CD4-positive, alpha-beta T cell treated with Interleukin-1 beta for 1 hour (primary cell): ENCODE measurements around the gene IQSEC3.
A peak's percentile ranks its signal among the peaks of the same experiment; 100 is the strongest.
"Not testable (repeated sequence)": the region's sequence is repeated elsewhere in the genome, so short reads cannot be mapped to it uniquely, and the experiment has no call there.

Experiments used
- DNase-seq, 2 donors: peaks; one replicate each; pipeline ENCODE4 v3.0.0-alpha.2; 2020 to 2022

IQSEC3 gene

DNA sequence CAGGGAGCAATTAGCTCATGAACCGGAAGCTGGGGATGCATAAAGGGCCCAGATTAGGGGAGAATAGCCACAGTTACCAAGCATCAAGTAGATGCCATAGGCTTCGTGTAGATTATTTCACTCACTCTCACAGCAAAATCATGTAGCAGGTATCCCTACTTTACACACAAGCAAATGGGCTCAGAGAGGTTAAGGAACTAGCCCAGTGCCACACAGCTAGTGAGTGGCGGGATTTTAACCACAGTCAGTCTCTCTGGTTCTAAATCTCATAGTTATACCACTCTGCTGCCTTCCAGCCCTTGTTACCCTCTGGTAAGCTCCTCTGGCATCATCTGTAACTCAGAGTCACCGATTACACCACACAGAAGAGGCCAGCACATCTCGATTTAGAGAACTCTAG is 49.0 kb downstream of the IQSEC3 start:
- no peak for DNase-seq

DNA sequence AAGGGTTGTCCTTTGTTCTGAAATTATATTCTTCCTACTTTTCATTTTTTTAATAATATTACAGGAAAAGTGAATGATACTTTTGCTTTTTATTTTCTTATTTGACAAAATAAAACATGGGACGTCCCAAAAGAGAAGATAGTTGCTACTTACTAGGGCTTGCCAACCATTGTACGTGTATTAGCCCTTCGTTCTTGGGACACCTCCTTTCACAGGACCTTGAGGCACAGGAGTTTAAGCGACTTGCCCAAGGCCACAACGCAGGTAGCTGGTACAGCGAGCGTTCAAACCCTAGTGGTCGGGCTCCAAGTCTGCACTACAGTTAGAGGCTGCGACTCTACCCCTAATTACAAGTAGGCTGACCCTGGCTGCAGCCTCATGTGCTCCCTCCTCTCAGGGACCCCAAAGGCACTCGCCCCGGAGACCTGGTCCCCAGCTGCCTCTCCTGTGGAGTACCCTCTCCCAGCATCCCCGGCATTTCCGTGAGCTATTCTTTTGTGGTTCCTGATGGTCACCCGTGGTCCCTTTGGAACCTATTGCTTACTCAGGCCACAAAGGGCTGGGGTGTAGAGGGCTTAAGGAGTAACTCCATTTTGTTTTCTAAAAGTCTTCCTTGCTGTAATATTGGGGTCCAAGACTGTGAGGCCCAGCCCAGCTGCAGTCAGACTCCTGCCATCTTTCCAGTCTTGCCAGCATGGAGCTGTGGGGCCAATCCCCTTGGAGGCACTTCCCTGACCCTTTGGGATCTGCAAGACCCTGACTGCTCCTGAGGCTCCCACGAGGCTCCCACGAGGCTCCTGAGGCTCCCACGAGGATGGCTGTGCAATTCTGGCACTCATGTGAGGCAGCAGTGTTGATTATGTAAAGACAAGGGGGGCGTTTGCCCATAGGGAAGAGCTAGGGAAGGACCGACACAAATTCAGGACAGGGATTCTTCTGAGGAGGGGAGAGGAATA is 49.7 kb downstream of the IQSEC3 start:
- DNase-seq = no peak

DNA sequence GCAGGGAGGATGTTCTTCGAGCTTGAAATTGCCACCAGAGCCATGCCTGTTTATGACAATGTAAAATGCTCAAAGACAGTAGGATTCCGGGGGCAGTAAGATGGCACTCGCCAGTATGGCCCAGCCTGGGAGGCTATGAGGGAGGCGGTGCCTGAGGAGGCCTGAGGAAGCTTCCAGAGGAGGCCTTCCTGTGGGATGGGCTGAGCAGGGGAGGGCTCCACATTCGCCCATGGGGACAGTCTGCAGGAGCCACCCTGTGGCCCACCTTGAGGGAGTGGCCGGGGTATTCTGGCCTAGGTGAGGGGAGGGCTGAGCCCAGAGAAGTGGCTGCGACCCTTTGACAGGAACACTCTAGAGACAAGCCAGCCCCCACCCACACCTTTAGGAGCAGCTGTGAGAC is 50.7 kb downstream of the IQSEC3 start:
- DNase-seq = no peak

DNA sequence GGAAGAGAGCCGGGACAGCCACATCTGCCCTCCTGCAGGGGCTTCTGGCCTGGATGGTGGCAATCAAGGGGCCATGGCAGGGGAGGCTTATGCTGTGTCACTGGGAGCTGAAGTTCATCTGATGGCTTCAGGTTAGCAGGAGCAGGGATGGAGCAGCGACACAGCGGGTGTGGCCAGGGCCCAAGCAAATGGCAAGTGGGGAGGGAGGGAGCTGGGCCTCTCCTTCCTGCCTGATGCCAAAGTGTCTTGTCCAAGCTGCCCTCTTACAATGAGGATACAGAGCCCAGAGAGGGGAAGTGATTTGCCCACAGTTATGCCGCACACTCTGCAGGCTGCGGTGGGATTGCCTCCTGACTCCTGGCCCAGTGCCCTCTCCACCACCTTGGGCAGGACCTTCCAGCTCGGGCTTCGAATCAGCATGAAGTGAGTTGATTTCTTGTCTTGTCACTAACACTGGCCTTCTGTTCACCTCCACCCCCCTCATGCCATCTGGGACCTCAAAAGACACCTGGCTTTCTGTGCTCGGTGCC is 51.3 kb downstream of the IQSEC3 start:
- no peak for DNase-seq

DNA sequence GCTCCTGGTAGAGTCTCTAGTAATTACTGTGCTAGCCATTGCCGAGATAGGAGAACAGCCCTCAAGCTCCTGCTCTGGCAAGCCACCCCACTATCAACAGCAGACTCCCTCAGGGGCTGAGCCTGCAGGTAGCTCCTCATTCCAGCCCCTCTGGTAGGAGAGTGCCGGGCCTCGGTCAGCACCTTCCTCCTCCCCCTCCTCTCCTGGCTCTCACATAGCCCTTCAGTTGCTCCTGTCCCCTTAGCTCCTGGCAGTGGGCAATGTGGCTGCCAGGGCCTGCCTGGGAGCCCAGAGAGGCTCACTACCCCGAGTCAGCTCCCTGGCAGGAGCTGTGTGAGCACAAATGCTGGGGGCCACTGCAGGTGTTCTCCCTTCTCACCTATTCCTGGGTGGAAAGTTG is 52.0 kb downstream of the IQSEC3 start:
- no peak for DNase-seq

DNA sequence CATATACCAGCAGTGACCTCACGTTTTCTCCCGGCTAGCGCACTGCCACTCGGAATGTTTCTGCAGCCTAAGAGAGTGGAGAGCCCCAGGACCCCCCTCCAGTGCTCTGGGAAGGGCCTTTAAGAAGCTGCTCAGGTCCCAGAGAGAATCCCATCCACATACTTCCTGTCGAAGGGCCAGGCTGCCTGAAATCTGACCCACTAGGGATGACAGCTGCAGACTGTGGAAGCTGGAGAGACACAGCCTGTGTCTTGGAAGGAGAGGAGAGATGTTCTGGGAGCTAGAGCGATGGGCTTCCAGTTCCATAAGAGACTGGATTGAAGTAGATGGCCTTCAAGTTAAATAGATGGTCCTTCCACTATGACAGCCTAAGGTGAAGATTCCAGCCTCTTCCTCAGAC is 54.4 kb downstream of the IQSEC3 start:
- DNase-seq = no peak

DNA sequence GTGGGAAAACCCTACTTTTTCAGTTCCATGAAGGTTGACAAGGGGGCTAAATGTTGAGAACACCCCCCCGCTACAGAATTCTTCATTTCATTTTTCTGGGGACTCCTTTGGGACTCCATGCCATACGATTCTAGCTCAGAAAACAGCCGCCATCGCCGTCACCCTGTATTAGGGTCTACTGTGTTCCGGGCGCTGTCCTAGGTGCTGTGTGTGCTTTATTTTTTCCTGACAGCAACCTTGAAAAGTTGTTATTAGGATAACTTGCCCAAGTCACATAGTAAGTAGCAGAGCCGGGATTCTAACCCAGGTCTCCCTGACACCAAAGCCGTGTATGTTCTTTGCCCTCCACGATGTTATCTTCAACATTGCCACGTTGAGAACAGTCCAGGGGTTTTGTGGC is 55.1 kb downstream of the IQSEC3 start:
- DNase-seq = no peak

DNA sequence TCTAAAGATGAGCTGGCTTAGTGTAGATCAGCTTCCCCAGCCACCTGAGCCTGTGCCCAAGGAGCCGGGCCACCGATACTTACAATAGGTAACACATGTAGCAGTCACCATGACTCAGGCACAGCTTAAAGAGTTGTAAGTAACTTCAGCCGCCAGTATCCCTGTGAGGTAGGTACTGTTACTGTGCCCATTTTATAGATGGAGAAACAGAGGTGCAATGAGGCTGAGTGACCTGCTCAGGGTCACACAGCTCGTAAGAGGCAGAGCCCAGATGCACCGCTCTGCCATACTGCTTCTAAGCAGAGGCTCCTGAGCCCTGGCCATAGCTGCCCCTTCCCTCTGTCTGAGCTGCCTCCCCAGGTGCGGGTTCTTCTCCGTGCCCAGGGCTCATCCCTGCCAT is 58.5 kb downstream of the IQSEC3 start:
- DNase-seq = no peak

DNA sequence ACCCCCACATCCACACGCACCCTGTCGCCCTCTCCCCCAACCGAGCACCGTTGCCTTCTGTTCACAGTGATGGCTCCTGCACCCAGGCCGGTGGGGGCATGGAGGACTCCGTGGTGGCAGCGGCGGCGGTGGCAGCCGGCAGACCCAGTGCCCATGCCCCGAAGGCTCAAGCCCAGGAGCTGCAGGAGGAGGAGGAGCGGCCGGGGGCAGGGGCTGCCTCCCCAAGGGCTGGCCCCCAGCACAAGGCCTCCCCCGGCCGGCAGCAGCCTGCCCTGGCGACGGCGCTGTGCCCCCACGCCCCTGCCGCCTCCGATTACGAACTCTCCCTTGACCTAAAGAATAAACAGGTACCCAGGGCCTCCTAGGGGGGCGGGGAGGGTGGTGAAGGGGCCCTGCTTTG is 59.0 kb downstream of the IQSEC3 start:
- DNase-seq = no peak

DNA sequence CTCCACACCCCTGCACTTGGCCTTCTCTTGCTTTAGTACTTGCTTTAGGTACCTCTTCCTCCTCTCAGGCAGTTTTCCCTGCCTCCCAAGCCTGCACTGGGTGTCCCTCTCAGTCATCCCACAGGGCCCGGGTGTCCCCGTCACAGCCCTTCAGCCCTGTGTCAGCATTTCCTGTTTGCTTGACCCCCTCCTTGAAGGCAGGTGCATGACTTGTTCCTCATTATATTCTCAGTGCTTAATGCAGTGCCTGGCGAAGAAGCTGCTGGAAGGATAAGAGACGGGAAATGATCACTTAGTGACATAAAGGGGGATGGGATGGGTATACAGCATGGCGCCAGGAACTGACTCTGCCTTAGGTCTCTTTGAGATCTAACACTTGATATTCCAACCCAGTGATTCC is 61.5 kb downstream of the IQSEC3 start:
- peak in 1 of 2 donors; percentile 25 for DNase-seq

DNA sequence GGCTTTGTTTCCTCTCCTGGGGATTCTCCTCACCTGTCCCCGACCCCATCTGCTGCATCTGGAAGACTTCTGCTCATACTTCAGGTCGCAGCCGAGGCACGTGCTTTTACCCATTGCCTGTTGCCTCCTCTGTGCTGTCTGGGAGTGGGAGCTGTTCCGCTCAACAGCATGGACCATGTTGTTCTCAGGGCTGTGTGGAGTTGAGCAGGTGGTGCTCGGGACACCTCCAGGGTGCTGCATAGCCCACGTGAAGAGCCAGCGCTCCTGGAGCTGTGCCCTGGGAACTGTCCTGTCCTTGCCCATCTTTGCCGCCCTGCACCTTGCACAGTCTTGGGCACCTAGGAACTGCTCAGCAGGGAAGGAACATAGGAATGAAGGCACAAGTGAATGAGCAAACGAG is 62.4 kb downstream of the IQSEC3 start:
- DNase-seq = no peak

DNA sequence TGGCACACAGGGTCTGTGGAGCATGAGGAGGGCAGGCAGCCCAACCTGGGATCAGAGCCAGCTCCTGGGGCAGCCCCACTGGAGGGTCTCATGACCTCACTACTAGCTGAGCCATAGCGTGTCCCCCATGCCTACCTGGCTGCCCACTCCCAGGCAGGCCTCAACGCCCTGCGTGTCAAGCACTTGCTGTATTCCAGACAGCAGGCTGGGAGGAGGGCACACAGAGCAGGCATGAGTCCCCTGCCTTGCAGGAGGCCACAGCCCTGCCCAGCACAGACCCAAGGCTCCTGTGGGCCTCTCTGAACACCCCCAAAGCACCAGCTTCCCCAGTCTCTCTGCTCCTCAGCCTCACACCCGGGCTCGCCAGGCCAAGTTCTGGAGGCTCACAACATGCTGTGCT is 64.0 kb downstream of the IQSEC3 start:
- no peak for DNase-seq

DNA sequence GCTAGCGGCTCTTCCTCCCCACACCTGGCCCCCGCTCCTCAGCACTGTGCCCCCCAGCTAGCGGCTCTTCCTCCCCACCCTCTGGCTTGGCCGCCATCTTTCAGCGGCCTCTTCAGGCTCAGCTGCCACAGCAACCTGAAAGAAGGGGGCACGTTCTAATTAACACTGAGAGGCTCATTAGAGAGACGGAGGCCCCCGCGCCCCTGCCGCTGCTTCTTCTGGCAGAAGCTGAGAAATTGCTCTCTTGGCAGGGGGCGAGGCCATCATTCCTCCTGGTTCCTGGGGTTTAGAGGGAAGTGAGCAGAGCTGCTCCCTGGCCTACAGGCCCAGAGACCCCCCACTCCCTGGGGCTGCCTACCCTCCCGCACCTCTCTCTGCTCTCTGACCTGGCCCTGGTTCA is 64.4 kb downstream of the IQSEC3 start:
- no peak for DNase-seq

DNA sequence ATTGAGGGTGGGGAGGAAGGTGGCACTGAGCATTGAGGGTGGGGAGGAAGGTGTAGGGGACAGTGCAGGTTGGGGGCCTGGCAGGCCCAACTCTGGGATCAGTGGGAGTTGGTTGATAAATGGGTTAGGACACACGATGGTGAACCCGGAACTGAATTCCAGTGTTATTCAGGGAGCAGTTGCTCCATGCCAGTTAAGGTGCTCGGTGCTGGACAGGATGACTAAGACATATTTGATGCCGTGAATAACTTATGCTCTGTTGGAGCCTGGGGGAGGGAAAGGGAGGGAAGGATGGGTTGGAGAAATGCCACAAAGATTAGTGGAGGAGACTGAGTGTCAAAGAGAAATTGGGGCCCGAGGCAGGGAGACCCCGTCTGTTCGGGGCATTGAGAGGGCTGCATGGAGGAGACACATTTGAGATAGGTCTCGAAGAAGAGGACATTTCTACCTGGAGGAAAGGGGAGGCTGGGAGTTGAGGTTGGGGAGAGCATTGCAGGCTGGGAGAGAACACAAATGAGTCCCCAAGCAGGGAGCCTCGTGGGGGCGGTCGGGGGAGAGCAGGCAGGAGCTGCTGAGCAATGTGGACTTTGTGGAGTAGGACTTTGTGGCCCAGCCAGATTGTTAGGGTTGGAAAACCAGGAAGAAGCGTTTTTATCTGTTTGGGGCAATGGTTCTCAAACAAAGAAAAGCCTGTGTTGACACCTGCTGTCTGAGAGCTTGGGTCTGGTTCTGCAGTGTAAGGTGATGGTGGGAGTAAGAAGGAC is 65.3 kb downstream of the IQSEC3 start:
- no peak for DNase-seq

DNA sequence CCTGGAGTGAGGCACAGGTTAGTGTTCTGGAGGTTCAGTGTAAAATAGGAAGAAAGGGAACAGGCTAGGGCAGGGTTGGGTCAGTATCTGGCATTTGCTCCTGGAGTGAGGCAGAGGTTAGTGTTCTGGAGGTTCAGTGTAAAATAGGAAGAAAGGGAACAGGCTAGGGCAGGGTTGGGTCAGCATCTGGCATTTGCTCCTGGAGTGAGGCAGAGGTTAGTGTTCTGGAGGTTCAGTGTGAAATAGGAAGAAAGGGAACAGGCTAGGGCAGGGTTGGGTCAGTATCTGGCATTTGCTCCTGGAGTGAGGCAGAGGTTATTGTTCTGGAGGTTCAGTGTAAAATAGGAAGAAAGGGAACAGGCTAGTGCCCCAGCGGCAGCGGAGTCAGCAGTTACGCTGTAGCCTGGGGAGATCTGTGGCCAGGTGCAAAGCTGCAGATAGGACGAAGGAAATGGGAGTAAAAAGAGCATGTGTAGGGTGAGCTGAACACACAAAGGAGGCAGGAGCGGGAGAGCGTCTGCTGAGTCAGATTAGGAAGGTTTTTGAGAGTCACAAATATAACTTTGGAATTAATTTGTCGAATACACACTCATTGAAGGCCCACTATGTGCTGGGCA is 67.2 kb downstream of the IQSEC3 start:
- not testable (repeated sequence) for DNase-seq

DNA sequence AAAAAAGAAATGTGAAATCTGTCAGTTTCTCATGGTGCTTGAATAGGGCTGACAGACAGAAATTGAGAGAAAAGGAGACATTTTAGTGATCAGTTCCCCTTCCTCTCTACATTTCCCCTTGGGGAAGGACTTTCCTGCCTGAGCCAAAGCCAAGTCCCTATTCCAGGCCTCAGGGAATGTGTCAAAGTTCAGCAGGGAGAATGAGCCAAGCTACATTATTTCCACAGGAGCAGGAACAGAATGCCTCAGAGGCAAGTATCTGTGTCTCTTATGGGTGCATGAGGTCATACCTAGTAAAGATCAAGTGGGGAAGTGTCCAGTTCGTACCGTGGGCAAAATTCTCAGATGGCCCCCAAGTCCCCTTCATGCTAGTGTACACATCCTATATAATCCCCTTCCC is 68.6 kb downstream of the IQSEC3 start:
- DNase-seq = no peak

DNA sequence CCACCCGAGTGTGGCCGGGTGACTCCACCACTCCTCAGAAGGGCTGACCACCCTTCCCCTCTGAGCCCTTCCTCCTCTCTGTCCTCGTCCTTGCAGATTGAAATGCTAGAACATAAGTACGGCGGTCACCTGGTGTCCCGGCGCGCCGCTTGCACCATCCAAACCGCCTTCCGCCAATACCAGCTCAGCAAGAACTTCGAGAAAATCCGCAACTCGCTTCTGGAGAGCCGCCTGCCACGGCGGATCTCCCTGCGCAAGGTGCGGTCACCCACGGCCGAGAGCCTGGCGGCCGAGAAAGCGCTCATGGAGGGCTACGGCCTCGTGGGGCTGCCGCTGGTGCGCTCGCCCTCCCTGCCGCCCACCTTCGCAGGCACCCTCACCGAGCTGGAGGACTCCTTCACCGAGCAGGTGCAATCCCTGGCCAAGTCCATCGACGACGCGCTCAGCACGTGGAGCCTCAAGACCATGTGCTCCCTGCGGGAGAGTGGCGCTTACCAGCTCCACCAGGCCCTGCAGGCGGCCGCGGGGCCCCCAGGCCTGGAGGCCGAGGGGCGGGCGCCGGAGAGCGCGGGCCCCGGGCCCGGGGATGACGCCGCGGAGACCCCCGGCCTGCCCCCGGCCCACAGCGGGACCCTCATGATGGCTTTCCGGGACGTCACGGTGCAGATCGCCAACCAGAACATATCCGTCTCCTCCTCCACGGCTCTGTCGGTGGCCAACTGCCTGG is 71.8 kb downstream of the IQSEC3 start:
- no peak for DNase-seq

DNA sequence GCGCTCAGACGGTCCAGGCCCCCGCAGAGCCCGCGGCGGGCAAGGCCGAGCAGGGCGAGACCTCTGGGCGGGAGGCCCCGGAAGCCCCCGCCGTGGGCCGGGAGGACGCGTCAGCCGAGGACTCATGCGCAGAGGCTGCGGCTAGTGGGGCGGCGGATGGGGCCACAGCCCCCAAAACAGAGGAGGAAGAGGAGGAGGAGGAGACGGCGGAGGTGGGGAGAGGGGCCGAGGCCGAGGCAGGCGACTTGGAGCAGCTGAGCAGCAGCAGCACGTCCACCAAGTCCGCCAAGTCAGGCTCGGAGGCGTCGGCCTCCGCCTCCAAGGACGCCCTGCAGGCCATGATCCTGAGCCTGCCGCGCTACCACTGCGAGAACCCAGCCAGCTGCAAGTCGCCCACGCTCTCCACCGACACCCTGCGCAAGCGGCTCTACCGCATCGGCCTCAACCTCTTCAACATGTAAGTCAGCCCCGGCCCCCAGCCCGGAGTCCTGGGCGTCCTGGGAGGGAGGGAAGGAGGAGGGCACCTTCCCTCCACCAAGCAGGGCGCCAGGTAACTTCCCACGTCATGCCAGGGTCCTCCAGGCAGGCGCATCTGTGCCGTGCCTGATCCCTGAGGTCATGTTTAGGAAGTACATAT is 72.4 kb downstream of the IQSEC3 start:
- DNase-seq = peak in 1 of 2 donors; percentile 1

DNA sequence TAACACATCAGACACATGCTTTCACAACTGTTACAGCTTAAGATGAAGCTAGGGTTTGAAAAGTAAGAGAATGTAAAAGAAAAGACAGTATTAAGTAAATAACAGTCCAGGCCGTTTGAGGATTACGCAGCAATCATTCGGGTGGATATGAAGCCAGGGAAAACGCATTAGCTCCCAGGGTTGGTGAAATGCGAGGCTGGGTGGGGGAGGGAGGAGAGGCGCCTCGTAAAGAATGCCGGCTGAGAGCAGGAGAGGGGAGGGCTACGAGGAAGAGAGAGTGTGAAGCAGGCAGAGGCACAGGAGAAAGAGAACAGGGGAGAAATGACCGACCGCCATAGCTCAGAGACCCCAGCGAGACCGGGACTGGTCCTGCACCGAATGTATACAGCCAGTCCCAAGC is 73.0 kb downstream of the IQSEC3 start:
- no peak for DNase-seq

DNA sequence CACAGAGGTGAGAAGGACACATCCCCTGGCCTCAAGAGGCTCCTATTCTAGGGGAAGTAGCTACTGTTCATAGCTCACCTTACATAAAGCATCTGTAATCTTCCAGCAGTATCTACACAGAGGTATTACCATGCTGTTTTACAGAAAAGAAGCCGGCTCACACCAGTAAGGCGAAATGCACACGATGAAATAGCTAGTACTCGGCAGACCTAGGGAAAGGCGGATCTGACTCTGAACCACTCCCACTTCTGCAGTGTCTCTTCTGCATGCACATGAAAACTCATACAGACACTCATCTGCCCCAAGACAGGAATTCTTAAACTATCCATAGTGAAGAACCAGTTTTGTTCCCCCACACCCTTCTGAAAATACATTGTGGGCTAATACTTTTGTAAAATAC is 73.6 kb downstream of the IQSEC3 start:
- no peak for DNase-seq

DNA sequence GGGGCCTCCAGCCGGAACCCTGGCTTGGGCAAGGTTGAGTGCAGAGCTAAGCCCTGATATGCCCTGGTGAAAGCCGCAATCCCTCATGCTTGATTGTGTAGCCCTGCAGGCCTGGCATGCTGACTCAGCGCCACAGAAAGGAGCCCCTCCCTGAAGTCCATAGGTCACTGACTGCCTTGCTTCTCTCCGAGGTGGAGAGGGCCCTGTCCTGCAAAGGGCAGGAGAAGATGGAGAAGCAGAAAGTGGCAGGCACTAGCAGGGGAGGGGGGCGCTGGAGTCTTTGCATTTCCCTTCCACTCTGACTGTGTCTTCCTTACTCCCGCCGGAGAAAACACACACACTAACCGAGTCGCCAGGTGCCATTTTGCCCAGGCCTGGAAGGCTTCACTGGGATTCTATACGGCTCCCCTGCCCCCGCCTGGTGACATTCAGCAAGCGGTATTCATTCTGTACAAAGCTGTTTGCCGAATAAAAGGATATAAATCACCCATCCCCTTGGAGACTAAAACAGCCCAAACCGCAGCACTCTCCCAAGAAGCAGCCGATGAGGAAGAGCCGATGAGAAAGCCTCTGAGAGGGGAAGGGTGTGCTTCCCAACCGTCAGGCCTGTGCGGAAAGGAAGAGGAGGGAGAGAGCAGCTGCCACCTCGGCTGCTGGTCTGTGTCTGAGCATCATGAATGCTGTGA is 77.5 kb downstream of the IQSEC3 start:
- DNase-seq = no peak
